ENCODE measurements around the gene KCNMB4.

- no peak for TF ChIP-seq MAX (IDR thresholded peaks at IDR 0.05)
- TF ChIP-seq TEAD4 (IDR thresholded peaks at IDR 0.05), result no peak
- TF ChIP-seq NFIC (IDR thresholded peaks at IDR 0.05), result no peak; the same call in 1 of the 2 replicates
- TF ChIP-seq REST (IDR thresholded peaks at IDR 0.05; ENCODE audit: low read depth), result no peak
- no peak for TF ChIP-seq TCF12 (IDR thresholded peaks at IDR 0.05; ENCODE audit: low read depth)
- TF ChIP-seq YY1 (IDR thresholded peaks at IDR 0.05; ENCODE audit: low read depth), result no peak
- no peak for TF ChIP-seq EP300 (IDR thresholded peaks at IDR 0.05; ENCODE audit: borderline replicate concordance)
- TF ChIP-seq TAF1 (IDR thresholded peaks at IDR 0.05; ENCODE audit: low read depth), result no peak
These were observed 1.2 kb upstream of the KCNMB4 start for GRCh38 chr12:70364695-70365397.

All from Ishikawa (cell line).